ENCODE measurements around the gene DDX11. TPM values are rescaled to one million over a fixed set of nuclear protein-coding genes. Genes with fewer than 3 reads are reported as not detected.
"Not testable (repeated sequence)": the region's sequence is repeated elsewhere in the genome, so short reads cannot be mapped to it uniquely, and the experiment has no call there.

Gene DDX11
- total RNA-seq, 6 experiments from 2014 or later: 14.1 to 23.1 (median 20.5) TPM

- H3K36me3 Mint-ChIP-seq (ENCODE audit: low read depth); H3K27ac Mint-ChIP-seq; H3K27me3 Mint-ChIP-seq (ENCODE audit: insufficient read depth); H3K4me3 Mint-ChIP-seq; DNase-seq; H3K9me3 Mint-ChIP-seq: not testable (repeated sequence)
- H3K4me1 Mint-ChIP-seq (ENCODE audit: low read depth): peaks cover 27% of the 10 kb centered on the region
- TF ChIP-seq CTCF (IDR thresholded peaks at IDR 0.05): peak; percentile 67
Observed at GRCh38 chr12:31053944-31054343, 19.7 kb upstream of the DDX11 start.

- no peaks in the 10 kb centered on the region for H3K9me3 Mint-ChIP-seq
- peaks cover 2% of the 10 kb centered on the region for H3K27me3 Mint-ChIP-seq (ENCODE audit: insufficient read depth)
- TF ChIP-seq CTCF (IDR thresholded peaks at IDR 0.05): no peak
- peaks cover 13% of the 10 kb centered on the region for H3K4me1 Mint-ChIP-seq (ENCODE audit: low read depth)
- H3K4me3 Mint-ChIP-seq: no peak overlapping the region
- no peak for DNase-seq
- H3K36me3 Mint-ChIP-seq (ENCODE audit: low read depth): no peaks in the 10 kb centered on the region
- no peak overlapping the region for H3K27ac Mint-ChIP-seq
Observed at GRCh38 chr12:31057671-31058070, 16.0 kb upstream of the DDX11 start.

- H3K27me3 Mint-ChIP-seq (ENCODE audit: insufficient read depth); H3K4me3 Mint-ChIP-seq; H3K9me3 Mint-ChIP-seq; H3K4me1 Mint-ChIP-seq (ENCODE audit: low read depth); H3K36me3 Mint-ChIP-seq (ENCODE audit: low read depth); H3K27ac Mint-ChIP-seq: not testable (repeated sequence)
- DNase-seq: peak; percentile 24
Observed at GRCh38 chr12:31066196-31066595, 7.5 kb upstream of the DDX11 start.

- H3K36me3 Mint-ChIP-seq (ENCODE audit: low read depth); H3K4me1 Mint-ChIP-seq (ENCODE audit: low read depth); H3K27me3 Mint-ChIP-seq (ENCODE audit: insufficient read depth); H3K9me3 Mint-ChIP-seq; H3K27ac Mint-ChIP-seq; H3K4me3 Mint-ChIP-seq: not testable (repeated sequence)
- DNase-seq: peak; percentile 37
Observed at GRCh38 chr12:31067656-31068055, 6.0 kb upstream of the DDX11 start.

- not testable (repeated sequence) for H3K9me3 Mint-ChIP-seq; H3K27me3 Mint-ChIP-seq (ENCODE audit: insufficient read depth); H3K27ac Mint-ChIP-seq
Observed at GRCh38 chr12:31070971-31071740, 2.5 kb upstream of the DDX11 start.

GRCh38 chr12:31072962-31073361 lies 698 bp upstream of the DDX11 start:
- not testable (repeated sequence) for H3K27me3 Mint-ChIP-seq (ENCODE audit: insufficient read depth); H3K36me3 Mint-ChIP-seq (ENCODE audit: low read depth); H3K9me3 Mint-ChIP-seq; DNase-seq
- Mint-ChIP-seq H3K27ac (peak overlapping the region; percentile 41; the same call in 1 of the 2 replicates), H3K4me1 (ENCODE audit: low read depth) (peaks cover 29% of the 10 kb centered on the region), H3K4me3 (peak overlapping the region; percentile 96)

More at GRCh38 chr12:31070971-31071740, 2.5 kb upstream of the DDX11 start:
- not testable (repeated sequence) for H3K4me3 Mint-ChIP-seq; DNase-seq; H3K36me3 Mint-ChIP-seq (ENCODE audit: low read depth)
- peaks cover 20% of the 10 kb centered on the region for H3K4me1 Mint-ChIP-seq (ENCODE audit: low read depth)

GRCh38 chr12:31074333-31074874 lies 744 bp downstream of the DDX11 start:
- Mint-ChIP-seq H3K4me1 (ENCODE audit: low read depth) (peaks cover 40% of the 10 kb centered on the region), H3K4me3 (peak overlapping the region; percentile 96), H3K27ac (peak overlapping the region; percentile 95)
- H3K27me3 Mint-ChIP-seq (ENCODE audit: insufficient read depth); H3K36me3 Mint-ChIP-seq (ENCODE audit: low read depth); H3K9me3 Mint-ChIP-seq: not testable (repeated sequence)
- peak; percentile 32 for DNase-seq
- TF ChIP-seq CTCF (IDR thresholded peaks at IDR 0.05): peak; percentile 52

- not testable (repeated sequence) for DNase-seq; H3K4me3 Mint-ChIP-seq; H3K9me3 Mint-ChIP-seq; H3K27me3 Mint-ChIP-seq (ENCODE audit: insufficient read depth); H3K27ac Mint-ChIP-seq
- Mint-ChIP-seq H3K4me1 (ENCODE audit: low read depth) (peaks cover 53% of the 10 kb centered on the region), H3K36me3 (ENCODE audit: low read depth) (peaks cover 14% of the 10 kb centered on the region; the same call in 1 of the 2 replicates)
Observed at GRCh38 chr12:31076150-31076549, 2.5 kb downstream of the DDX11 start.

- DNase-seq; H3K27me3 Mint-ChIP-seq (ENCODE audit: insufficient read depth); H3K4me3 Mint-ChIP-seq; H3K9me3 Mint-ChIP-seq; H3K27ac Mint-ChIP-seq: not testable (repeated sequence)
- Mint-ChIP-seq H3K4me1 (ENCODE audit: low read depth) (peaks cover 53% of the 10 kb centered on the region), H3K36me3 (ENCODE audit: low read depth) (peaks cover 12% of the 10 kb centered on the region; the same call in 1 of the 2 replicates)
Observed at GRCh38 chr12:31077095-31077494, 3.4 kb downstream of the DDX11 start.

GRCh38 chr12:31077998-31078397 lies 4.3 kb downstream of the DDX11 start:
- H3K36me3 Mint-ChIP-seq (ENCODE audit: low read depth); DNase-seq; H3K9me3 Mint-ChIP-seq; H3K27me3 Mint-ChIP-seq (ENCODE audit: insufficient read depth): not testable (repeated sequence)
- Mint-ChIP-seq H3K27ac (peak overlapping the region; percentile 97), H3K4me3 (peak overlapping the region; percentile 81), H3K4me1 (ENCODE audit: low read depth) (peaks cover 44% of the 10 kb centered on the region)

GRCh38 chr12:31079421-31079820 lies 5.8 kb downstream of the DDX11 start:
- DNase-seq; H3K4me3 Mint-ChIP-seq; H3K36me3 Mint-ChIP-seq (ENCODE audit: low read depth); H3K9me3 Mint-ChIP-seq; H3K27ac Mint-ChIP-seq; H3K27me3 Mint-ChIP-seq (ENCODE audit: insufficient read depth): not testable (repeated sequence)
- H3K4me1 Mint-ChIP-seq (ENCODE audit: low read depth): peaks cover 40% of the 10 kb centered on the region

Measured in HFFc6 (cell line).